GM21423 (cell line): ENCODE results near the gene VPS36.
"Not testable (repeated sequence)": the region's sequence is repeated elsewhere in the genome, so short reads cannot be mapped to it uniquely, and the experiment has no call there.

ENCODE experiments used
- ATAC-seq: cut with Tn5 transposase; IDR thresholded peaks from one replicate; pipeline ENCODE4 v1.9.1; 2021; ENCODE audit warnings: mild to moderate bottlenecking, moderate library complexity; ENCODE audit not compliant: unreplicated experiment

Gene VPS36

GRCh38 chr13:52450012-52450792 lies at the start of gene VPS36:
Gene VPS36 (minus strand): TSS chr13:52450634. CDS start chr13:52450594, 40 bp downstream.
- peak; percentile 64 for ATAC-seq

- ATAC-seq = peak; percentile 86
These were observed 47.5 kb upstream of the VPS36 start for GRCh38 chr13:52497979-52498378.

- not testable (repeated sequence) for ATAC-seq
These were observed 43.8 kb upstream of the VPS36 start for GRCh38 chr13:52494241-52494640.

GRCh38 chr13:52491015-52491414 lies 40.6 kb upstream of the VPS36 start:
- ATAC-seq = not testable (repeated sequence)

- not testable (repeated sequence) for ATAC-seq
These were observed 38.3 kb upstream of the VPS36 start for GRCh38 chr13:52488763-52489162.

- not testable (repeated sequence) for ATAC-seq
These were observed 36.6 kb upstream of the VPS36 start for GRCh38 chr13:52487078-52487477.

GRCh38 chr13:52480677-52481428 lies 30.4 kb upstream of the VPS36 start:
- not testable (repeated sequence) for ATAC-seq

GRCh38 chr13:52468487-52468886 lies 18.1 kb upstream of the VPS36 start:
- not testable (repeated sequence) for ATAC-seq

- no peak for ATAC-seq
These were observed 13.1 kb upstream of the VPS36 start for GRCh38 chr13:52463526-52463925.

- ATAC-seq = no peak
These were observed 10.8 kb upstream of the VPS36 start for GRCh38 chr13:52461265-52461664.

GRCh38 chr13:52459668-52460067 lies 9.2 kb upstream of the VPS36 start:
- ATAC-seq = no peak

- ATAC-seq = peak; percentile 26
These were observed 5.2 kb upstream of the VPS36 start for GRCh38 chr13:52455677-52456041.

- peak; percentile 75 for ATAC-seq
These were observed 4.6 kb upstream of the VPS36 start, which contains the start of gene CKAP2 for GRCh38 chr13:52454820-52455676. Gene CKAP2 (plus strand): TSS chr13:52455478. CDS start chr13:52455557, 79 bp downstream.

GRCh38 chr13:52454459-52454819 lies 4.0 kb upstream of the VPS36 start:
- ATAC-seq = peak; percentile 32

- ATAC-seq = no peak
These were observed 2.0 kb upstream of the VPS36 start for GRCh38 chr13:52452470-52452869.

GRCh38 chr13:52451135-52451804 lies 836 bp upstream of the VPS36 start:
- no peak for ATAC-seq

- no peak for ATAC-seq
These were observed 321 bp upstream of the VPS36 start for GRCh38 chr13:52450793-52451116.

- no peak for ATAC-seq
These were observed 963 bp downstream of the VPS36 start for GRCh38 chr13:52449331-52450011.

- no peak for ATAC-seq
These were observed 2.5 kb downstream of the VPS36 start for GRCh38 chr13:52447815-52448552.
